Measurements from ENCODE around the gene PPP1R1B.

PPP1R1B gene

DNA sequence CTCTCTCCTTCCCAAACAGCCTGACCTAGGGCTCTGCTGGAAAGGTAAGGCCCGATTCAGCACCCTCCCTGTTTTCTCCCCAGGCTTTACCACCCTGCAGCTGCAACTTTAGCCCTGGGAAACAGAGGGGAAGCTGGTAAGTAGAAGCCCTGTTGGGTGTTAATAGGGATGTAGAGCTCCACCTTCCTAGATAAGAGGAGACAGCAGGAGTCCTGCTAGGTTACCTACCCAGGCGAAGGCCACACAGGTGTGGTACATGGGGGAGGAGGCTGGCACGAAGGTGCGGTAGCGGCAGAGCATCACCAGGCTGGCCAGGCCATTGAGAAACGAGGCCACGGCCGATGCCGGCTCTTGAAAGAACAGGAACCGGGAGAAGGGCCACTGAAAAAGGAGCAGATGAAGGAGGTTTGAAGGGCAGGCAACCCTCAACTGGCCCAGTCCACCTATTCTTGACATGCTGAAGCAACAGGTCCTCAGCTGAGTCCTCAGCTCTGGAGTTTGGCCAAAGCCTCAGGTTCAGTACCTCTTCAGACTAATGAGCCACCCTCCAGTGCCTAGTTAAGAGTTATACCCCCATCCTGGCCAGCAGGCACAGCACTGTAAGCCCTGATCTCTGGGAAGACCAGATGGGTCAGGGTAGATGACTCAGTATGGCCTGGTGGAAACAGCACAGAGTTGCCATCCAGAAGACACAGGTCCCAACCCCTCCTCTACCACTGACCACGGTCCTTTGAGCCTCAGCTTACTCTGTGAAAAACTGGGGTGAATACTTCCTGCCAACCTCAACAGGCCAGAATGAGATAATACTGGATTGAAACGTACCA, 57.8 kb downstream of the PPP1R1B start:
- DNase-seq (ENCODE audit: low read depth in 2 of 2) = no peak

All from activated CD4-positive, alpha-beta T cell treated with anti-CD3 and anti-CD28 coated beads for 24 hours (primary cell).